Loucy (cell line): ENCODE results near the gene ZNF771.

Source experiments
- CTCF ChIP-seq: fragments of 200-600 bp; sonication (generic); conservative IDR thresholded peaks from 2 replicates; pipeline ENCODE4 v1.5.1; 2014; ENCODE audit warnings: mild to moderate bottlenecking, antibody characterized with exemption, low read length
- EZH2phosphoT487 ChIP-seq: fragments of 200-600 bp; IDR thresholded peaks from 2 replicates; pipeline ENCODE4 v1.6.1; 2018; ENCODE audit warnings: antibody characterized with exemption, mild to moderate bottlenecking, moderate library complexity, borderline replicate concordance

GRCh38 chr16:30445149-30445407 lies 37.7 kb downstream of the ZNF771 start:
- TF ChIP-seq CTCF (no peak), EZH2phosphoT487 (no peak)
